Lung (tissue), 12 donors: ENCODE measurements around the gene PRKCB. TPM values are rescaled to one million over a fixed set of nuclear protein-coding genes. Genes with fewer than 3 reads are reported as not detected.
A peak's percentile ranks its signal among the peaks of the same experiment; 100 is the strongest.

Experiments used
- ATAC-seq: fragments of 200-7000 bp; cut with Tn5 transposase; one replicate; pipeline ENCODE4 v1.9.1; 2020; ENCODE audit warnings: moderate number of reproducible peaks; ENCODE audit not compliant: insufficient read depth, low FRiP score
- DNase-seq, 3 donors: peaks; one replicate each; pipeline ENCODE4 v3.0.0-alpha.2; 2013 to 2017
- H3K27ac ChIP-seq, 2 donors: one replicate each; pipeline ENCODE4 v1.5.1; 2013; ENCODE audit warnings: mild to moderate bottlenecking in 2 of 2, moderate library complexity in 2 of 2, control low read depth in 1 of 2, inconsistent platforms in 1 of 2, low read depth in 1 of 2, low read length in 1 of 2
- H3K27me3 ChIP-seq, 3 donors: one replicate each; pipeline ENCODE4 v1.5.1; 2013; ENCODE audit warnings: low read length in 2 of 3; ENCODE audit not compliant: control insufficient read depth in 3 of 3, insufficient read depth in 3 of 3
- H3K36me3 ChIP-seq, 4 donors: one replicate each; pipeline ENCODE4 v1.5.1; 2013; ENCODE audit warnings: low read length in 4 of 4, mild to moderate bottlenecking in 1 of 4, moderate library complexity in 1 of 4; ENCODE audit not compliant: control insufficient read depth in 4 of 4, insufficient read depth in 4 of 4
- H3K4me1 ChIP-seq, 5 donors: one replicate each; pipeline ENCODE4 v1.5.1; 2013; ENCODE audit warnings: low read length in 5 of 5, mild to moderate bottlenecking in 2 of 5, moderate library complexity in 1 of 5; ENCODE audit not compliant: control insufficient read depth in 5 of 5, insufficient read depth in 5 of 5
- H3K4me3 ChIP-seq: one replicate; pipeline ENCODE4 v1.5.1; 2013; ENCODE audit warnings: mild to moderate bottlenecking, control low read depth, moderate library complexity
- H3K9ac ChIP-seq, 2 donors: one replicate each; pipeline ENCODE4 v1.5.1; 2013; ENCODE audit warnings: low read length in 2 of 2, control low read depth in 1 of 2; ENCODE audit not compliant: insufficient read depth in 1 of 2
- H3K9me3 ChIP-seq, 4 donors: one replicate each; pipeline ENCODE4 v1.5.1; 2013; ENCODE audit warnings: low read length in 3 of 4, mild to moderate bottlenecking in 1 of 4, moderate library complexity in 1 of 4; ENCODE audit not compliant: control insufficient read depth in 4 of 4, insufficient read depth in 3 of 4
- CTCF ChIP-seq: IDR thresholded peaks from 2 replicates; pipeline ENCODE4 v1.5.1; 2012; ENCODE audit warnings: mild to moderate bottlenecking; ENCODE audit errors: control extremely low read depth, extremely low read depth
- WGBS, 2 donors: extraction: QIAGEN DNeasy Blood & Tissue Kit; methylation state at CpG; one replicate each; pipeline ENCODE4 v1.1.7; 2013; 5-methylcytosine and 5-hydroxymethylcytosine counted together
- polyA plus RNA-seq, 2 donors: library from polyadenylated mRNA; stranded (reverse); fragments of 200-250 nt; gene quantifications; one replicate each; pipeline ENCODE4 v1.2.1, GENCODE V29; 2013
- total RNA-seq, 2 donors: library from RNA; depleted of rRNA in 1 of 2; stranded (reverse); fragments of >200 nt in 1 of 2; gene quantifications; one replicate each; pipeline ENCODE4 v1.2.1, GENCODE V29; 2014 to 2021
- donor health status: control.
- donor health status: control.
- donor health status: Bipolar disorder and iron deficiency.
- donor health status: healthy.
- donor health status: DM: yes; HTN: yes; CAD: no.

PRKCB gene
- total and polyA plus RNA-seq, 4 donors = 2.5 to 46.4 (median 21.8) TPM

GRCh38 chr16:23863511-23864422 lies 28.0 kb downstream of the PRKCB start:
- 28 to 39% methylated on average over 12 of the region's 12 CpGs for WGBS, 2 donors
- H3K27ac ChIP-seq = no peak overlapping the region
- H3K4me1 ChIP-seq = peaks cover 0 to 63% (median 19%) of the 10 kb centered on the region in 5 donors
- H3K9me3 ChIP-seq = no peaks in the 10 kb centered on the region
- TF ChIP-seq CTCF = no peak
- ATAC-seq (peak; percentile 64), DNase-seq (peak; percentile 45 to 82 (median 82))
- no peaks in the 10 kb centered on the region for H3K27me3 ChIP-seq
- no peaks in the 10 kb centered on the region for H3K36me3 ChIP-seq
- H3K9ac ChIP-seq = peak overlapping the region in 1 of 2 donors; percentile 68
- no peak overlapping the region for H3K4me3 ChIP-seq

GRCh38 chr16:23865853-23866252 lies 30.1 kb downstream of the PRKCB start:
- Histone ChIP-seq H3K27me3 (no peaks in the 10 kb centered on the region), H3K9me3 (no peaks in the 10 kb centered on the region), H3K27ac (no peak overlapping the region), H3K36me3 (no peaks in the 10 kb centered on the region), H3K4me1 (peaks cover 0 to 43% (median 9%) of the 10 kb centered on the region in 5 donors), H3K9ac (no peak overlapping the region), H3K4me3 (no peak overlapping the region)
- WGBS, 2 donors = 51 to 70% methylated on average over 2 of the region's 2 CpGs
- no peak for TF ChIP-seq CTCF
- ATAC-seq (no peak), DNase-seq (no peak)

GRCh38 chr16:23866621-23867020 lies 30.8 kb downstream of the PRKCB start:
- Histone ChIP-seq H3K4me1 (peaks cover 0 to 43% (median 9%) of the 10 kb centered on the region in 5 donors), H3K4me3 (no peak overlapping the region), H3K27ac (no peak overlapping the region), H3K27me3 (no peaks in the 10 kb centered on the region), H3K9me3 (no peaks in the 10 kb centered on the region), H3K9ac (no peak overlapping the region), H3K36me3 (no peaks in the 10 kb centered on the region)
- no peak for TF ChIP-seq CTCF
- no peak for ATAC-seq
- 81 to 92% methylated on average over 4 of the region's 4 CpGs for WGBS, 2 donors
- DNase-seq = no peak
